NCI-H1105 (cell line): ENCODE results near the gene ADGRF4.

Experiments used
- DNase-seq: peaks from one replicate; lab custom pipeline; 2025; lab: John Stamatoyannopoulos, UW

The ADGRF4 gene

GRCh38 chr6:47698342-47698787 lies at the start of gene ADGRF4:
TSS of gene ADGRF4 (plus strand) at chr6:47698580. CDS start at chr6:47707246, 8,666 bp downstream.
- DNase-seq = no peak

GRCh38 chr6:47650553-47651432 lies 47.6 kb upstream of the ADGRF4 start:
- DNase-seq = no peak

GRCh38 chr6:47651505-47651944 lies 46.9 kb upstream of the ADGRF4 start:
- no peak for DNase-seq

GRCh38 chr6:47653706-47654105 lies 44.7 kb upstream of the ADGRF4 start:
- DNase-seq = no peak

- DNase-seq = no peak
These were observed 44.1 kb upstream of the ADGRF4 start for GRCh38 chr6:47654255-47654654.

GRCh38 chr6:47655719-47656595 lies 42.4 kb upstream of the ADGRF4 start:
- no peak for DNase-seq

- no peak for DNase-seq
These were observed 36.4 kb upstream of the ADGRF4 start for GRCh38 chr6:47661960-47662359.

- no peak for DNase-seq
These were observed 34.7 kb upstream of the ADGRF4 start for GRCh38 chr6:47663462-47664216.

- DNase-seq = no peak
These were observed 33.3 kb upstream of the ADGRF4 start for GRCh38 chr6:47665112-47665511.

GRCh38 chr6:47669684-47670513 lies 28.5 kb upstream of the ADGRF4 start:
- DNase-seq = no peak

GRCh38 chr6:47670851-47671250 lies 27.5 kb upstream of the ADGRF4 start:
- DNase-seq = no peak

GRCh38 chr6:47671777-47672176 lies 26.6 kb upstream of the ADGRF4 start:
- no peak for DNase-seq

GRCh38 chr6:47672816-47673215 lies 25.6 kb upstream of the ADGRF4 start:
- DNase-seq = no peak

- no peak for DNase-seq
These were observed 23.7 kb upstream of the ADGRF4 start for GRCh38 chr6:47674673-47675072.

GRCh38 chr6:47677381-47678100 lies 20.8 kb upstream of the ADGRF4 start:
- DNase-seq = no peak

- no peak for DNase-seq
These were observed 19.6 kb upstream of the ADGRF4 start for GRCh38 chr6:47678739-47679138.

GRCh38 chr6:47679322-47679906 lies 19.0 kb upstream of the ADGRF4 start:
- DNase-seq = no peak

GRCh38 chr6:47680051-47680450 lies 18.3 kb upstream of the ADGRF4 start:
- DNase-seq = no peak

GRCh38 chr6:47680724-47681123 lies 17.7 kb upstream of the ADGRF4 start:
- DNase-seq = no peak
